Measurements from ENCODE around the gene DAPK2.
A peak's percentile ranks its signal among the peaks of the same experiment; 100 is the strongest.

DAPK2 gene

DNA sequence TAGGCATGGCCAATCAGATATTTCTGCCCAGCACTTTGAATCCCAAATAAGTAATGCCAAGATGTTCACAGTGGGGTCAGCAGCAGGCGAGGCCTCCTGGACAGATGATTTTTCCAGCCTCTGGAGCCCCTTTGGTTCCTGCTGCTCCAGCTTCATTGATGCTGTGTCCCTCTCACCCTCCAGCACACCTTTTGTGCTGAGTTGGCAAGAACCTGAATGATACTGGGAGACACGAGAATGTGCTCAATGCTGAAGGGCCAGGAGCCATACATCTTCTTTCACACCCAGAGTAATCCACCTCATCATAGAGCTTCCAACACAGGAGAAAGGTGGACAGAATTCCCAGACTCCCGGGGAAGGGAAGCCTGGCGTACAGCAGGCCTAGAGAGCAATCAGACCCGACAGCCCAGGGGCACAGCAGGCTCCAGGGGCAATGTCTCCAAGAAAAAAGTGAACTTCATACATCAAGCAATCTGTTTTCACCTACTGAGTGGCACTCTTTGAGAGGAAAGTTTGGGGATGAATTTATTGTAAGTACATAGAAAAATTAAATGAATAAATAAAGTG is 6.7 kb upstream of the DAPK2 start:
- no peak for DNase-seq

GRCh38 chr15:64051407-64052259 is 5.3 kb upstream of the DAPK2 start:
- DNase-seq, result no peak

GRCh38 chr15:64051093-64051402 is 4.8 kb upstream of the DAPK2 start:
- DNase-seq, result no peak

DNA sequence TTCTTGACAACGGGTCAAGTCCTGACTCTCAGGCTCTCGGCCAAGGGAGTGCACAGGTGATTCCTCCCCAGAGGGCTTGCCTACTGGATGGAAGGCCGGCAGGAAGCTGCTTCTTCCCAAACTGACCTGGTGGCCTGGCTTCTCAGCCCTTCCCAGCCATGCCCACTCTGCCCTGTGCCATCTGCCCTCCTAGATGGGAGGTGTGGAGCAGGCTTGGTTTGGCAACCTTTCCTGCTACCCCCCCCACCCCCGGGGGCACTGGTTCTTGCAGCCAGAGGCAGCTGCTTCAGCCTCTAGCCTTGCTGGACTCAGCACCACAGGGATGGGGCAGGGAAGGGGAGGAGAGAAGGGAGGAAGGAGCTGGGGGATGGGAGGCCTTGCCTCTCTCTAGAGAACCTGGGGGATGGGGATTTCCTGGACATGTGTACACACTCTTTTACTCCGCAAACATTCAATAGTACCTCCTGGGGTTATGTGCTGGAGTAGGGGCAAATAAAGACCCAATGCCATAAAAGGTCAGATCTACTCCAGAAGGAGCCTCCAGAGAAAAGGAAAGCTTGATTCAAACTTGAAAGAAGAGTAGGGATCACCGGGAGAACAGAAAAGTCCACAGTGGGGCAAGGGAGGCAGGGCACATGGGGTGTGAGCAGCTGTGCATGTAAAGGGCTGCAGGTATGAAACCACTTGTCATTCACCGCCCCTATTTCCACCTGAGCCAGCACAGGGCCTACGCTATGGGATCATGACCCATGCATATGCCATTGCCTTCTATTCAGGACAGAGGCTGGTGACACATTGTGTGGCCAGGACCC is 4.2 kb upstream of the DAPK2 start:
- DNase-seq, result no peak

- no peak for DNase-seq
Observed at GRCh38 chr15:64048781-64049460, 2.6 kb upstream of the DAPK2 start.

- peak; percentile 31 for DNase-seq
Observed at GRCh38 chr15:64045774-64046420, 388 bp downstream of the DAPK2 start.

GRCh38 chr15:64045101-64045435 is 1.2 kb downstream of the DAPK2 start:
- DNase-seq, result no peak

- peak; percentile 39 for DNase-seq
Observed at GRCh38 chr15:64044300-64045100, 1.8 kb downstream of the DAPK2 start.

- no peak for DNase-seq
Observed at GRCh38 chr15:64038878-64039610, 7.2 kb downstream of the DAPK2 start.

GRCh38 chr15:64037966-64038365 is 8.3 kb downstream of the DAPK2 start:
- no peak for DNase-seq

GRCh38 chr15:64037116-64037515 is 9.2 kb downstream of the DAPK2 start:
- no peak for DNase-seq

GRCh38 chr15:64035525-64035924 is 10.8 kb downstream of the DAPK2 start:
- no peak for DNase-seq

DNA sequence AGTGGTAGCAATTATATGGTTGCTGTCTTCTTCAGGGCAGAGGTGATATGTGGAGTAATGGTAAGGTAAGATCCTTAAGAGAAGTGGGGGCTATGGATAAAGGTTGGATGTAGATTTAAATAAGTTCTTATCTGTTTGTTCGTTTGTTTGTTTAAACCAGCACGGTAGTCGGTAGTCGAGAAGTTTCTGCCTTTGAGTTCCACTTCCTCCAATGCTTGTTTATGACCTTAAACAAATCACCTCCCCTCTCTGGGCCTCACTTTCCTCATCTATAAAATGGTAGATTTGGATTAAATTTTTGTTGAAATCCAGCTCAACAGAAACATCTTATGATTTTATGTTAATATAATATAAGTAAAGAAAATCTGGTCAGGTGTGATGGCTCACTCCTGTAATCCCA is 11.8 kb downstream of the DAPK2 start:
- no peak for DNase-seq

DNA sequence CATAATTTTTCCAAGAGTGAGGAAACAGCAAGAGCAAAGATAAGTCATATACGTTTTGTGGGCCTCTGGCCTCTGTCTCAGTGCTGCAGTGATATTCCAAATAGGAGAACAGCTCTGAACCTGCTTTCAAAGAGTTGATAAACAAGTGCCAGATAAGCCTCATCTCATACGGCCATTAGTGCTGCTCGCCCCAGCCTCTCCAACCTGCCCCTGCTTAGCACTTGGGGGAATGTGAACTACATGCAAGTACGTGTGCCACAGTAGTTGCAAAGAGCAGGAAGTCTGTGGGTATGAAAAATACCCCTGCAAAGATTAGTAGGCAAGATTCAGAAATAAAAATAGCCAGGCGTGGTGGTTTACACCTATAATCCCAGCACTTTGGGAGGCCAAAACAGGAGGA is 14.0 kb downstream of the DAPK2 start:
- DNase-seq, result no peak

DNA sequence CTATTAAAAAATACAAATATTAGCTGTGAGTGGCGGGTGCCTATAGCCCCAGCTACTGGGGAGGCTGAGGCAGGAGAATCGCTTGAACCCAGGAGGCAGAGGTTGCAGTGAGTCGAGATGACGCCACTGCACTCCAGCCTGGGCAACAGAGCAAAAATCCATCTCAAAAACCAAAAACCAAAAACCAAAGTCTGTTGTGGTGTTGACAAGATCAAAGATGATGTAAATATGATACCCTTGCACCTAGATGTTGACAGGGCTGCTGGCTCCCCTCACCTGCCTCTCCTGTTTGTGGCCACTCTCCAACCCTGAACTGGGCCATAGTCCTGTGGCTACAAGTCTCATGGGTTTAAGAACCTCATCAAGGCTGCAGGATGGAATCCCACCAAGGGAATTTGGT is 16.2 kb downstream of the DAPK2 start:
- DNase-seq, result no peak

DNA sequence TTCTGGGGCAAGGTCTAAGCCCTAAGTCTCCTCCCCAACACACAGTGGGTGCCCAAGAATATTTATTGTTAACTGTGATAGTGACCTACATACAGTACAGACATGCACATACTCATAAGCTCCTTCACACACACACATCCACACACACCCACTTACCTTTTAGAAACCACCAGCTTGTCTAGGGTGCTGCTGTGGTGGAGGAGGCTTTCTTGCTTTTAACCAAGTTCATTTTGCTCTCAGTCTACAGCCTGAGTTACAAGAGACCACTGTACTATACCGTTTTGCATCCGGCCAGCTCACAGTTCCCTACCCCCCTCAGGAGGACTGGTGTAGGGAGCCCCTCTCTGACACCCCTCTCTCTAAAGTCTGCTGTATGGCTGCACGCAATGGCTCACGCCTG is 16.7 kb downstream of the DAPK2 start:
- DNase-seq, result no peak

GRCh38 chr15:64029110-64029509 is 17.2 kb downstream of the DAPK2 start:
- DNase-seq, result peak; percentile 73

DNA sequence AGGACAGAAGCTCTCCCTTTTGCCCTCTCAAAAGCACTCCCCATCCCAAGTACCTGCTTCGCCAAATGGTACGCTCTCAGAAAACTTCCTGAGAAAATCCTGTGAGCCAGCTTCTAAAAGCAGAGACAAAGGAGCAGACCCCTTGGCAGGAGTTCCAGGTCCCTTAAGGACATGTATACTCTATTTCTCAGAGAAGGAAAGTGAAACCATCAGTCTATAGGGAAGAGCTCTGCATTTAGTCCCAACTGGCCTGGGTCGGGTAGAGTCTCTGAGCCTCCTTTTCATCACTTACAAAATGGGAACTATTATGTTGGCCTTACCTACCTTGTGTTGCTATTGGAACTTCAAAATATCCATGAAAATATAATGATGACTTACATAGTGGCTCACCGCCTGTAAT is 19.7 kb downstream of the DAPK2 start:
- DNase-seq, result no peak

DNA sequence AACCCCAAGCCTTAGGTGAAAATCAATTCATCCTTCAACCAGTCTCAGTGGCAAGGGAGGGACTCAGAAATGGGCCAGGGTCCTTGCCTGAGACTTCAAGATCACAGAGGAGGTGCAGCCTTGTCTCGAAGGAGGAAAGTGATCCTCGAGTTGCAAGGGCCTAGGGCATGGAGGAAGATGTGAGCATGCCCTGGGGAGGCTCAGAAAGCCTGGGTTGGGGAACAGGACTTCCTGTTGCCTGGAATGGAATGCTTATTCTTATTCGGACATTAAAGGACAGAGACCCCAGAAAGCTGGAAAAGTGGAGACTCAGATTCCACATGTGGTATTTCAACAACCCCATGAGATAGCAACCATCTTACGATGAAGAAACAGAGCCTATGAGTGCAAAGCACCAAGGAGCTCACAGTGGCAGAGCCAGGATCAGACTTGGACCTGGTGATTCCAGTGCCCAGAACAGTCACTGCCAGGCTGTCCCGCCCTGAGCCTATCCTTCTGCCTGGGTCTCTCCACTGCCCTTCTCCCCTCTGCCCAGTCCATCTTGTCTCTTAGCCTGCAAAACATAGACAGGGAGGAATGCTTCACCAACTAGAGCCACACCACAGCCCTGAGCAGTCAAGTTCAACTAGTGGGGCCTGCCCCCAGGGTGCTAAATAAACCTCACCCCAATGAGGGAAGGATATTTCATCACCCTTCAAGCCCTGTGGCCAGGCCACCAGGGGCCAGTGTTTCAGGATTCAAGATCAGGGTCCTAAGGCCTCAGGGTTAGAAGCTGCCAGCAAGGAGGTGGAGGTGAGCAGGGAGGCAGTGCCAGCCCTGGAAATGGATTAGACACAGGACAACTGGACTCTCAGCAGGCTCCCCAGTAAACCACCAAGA is 21.9 kb downstream of the DAPK2 start:
- DNase-seq, result no peak

DNA sequence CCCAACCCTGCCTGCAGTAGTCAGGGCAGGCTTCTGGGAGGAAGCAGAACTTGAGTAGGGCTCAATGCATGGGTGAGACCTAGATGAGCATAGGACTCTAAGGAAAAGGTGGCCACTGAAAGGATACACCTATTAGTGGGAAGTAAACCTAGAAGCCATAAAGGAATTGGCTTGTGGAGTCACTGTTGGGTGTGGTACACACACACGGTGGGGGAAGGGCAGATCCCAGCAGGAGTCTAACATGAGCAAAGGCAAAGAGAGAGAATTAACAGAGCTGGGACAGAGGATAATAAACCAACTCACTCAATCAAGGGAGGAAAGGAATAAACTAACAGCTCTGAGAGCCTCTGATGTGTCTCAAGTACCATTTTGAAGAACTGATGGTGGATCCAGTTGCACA is 23.1 kb downstream of the DAPK2 start:
- no peak for DNase-seq
